GM23248 (cell line): ENCODE data around the gene AMOTL1. TPM values are rescaled to one million over a fixed set of nuclear protein-coding genes. Genes with fewer than 3 reads are reported as not detected.
A peak's percentile ranks its signal among the peaks of the same experiment; 100 is the strongest.

ENCODE experiments used
- DNase-seq: peaks from one replicate; pipeline ENCODE4 v3.0.0-alpha.2; 2015
- H2AFZ ChIP-seq: fragments of 200-600 bp; sonication (generic); 2 replicates; pipeline ENCODE4 v1.6.1; 2016; ENCODE audit warnings: antibody characterized with exemption
- H3F3A ChIP-seq: fragments of 200-600 bp; sonication (generic); 2 replicates; pipeline ENCODE4 v1.6.1; 2016; ENCODE audit warnings: mild to moderate bottlenecking, antibody characterized with exemption, mixed run types; ENCODE audit not compliant: insufficient read depth
- H3K27ac ChIP-seq: fragments of 200-600 bp; sonication (generic); 2 replicates; pipeline ENCODE4 v1.5.1; 2016; ENCODE audit warnings: mild to moderate bottlenecking
- H3K27me3 ChIP-seq: fragments of 200-600 bp; sonication (generic); replicated peaks from 2 replicates; pipeline ENCODE4 v1.6.1; 2016; ENCODE audit warnings: mild to moderate bottlenecking; ENCODE audit not compliant: insufficient read depth
- H3K36me3 ChIP-seq: fragments of 200-600 bp; sonication (generic); 2 replicates; pipeline ENCODE4 v1.6.1; 2016; ENCODE audit warnings: low read depth, mild to moderate bottlenecking
- H3K4me1 ChIP-seq: fragments of 200-600 bp; sonication (generic); 2 replicates; pipeline ENCODE4 v1.6.1; 2016; ENCODE audit warnings: mild to moderate bottlenecking; ENCODE audit not compliant: insufficient read depth
- H3K4me2 ChIP-seq: fragments of 200-600 bp; sonication (generic); one replicate; pipeline ENCODE4 v1.6.1; 2016; ENCODE audit warnings: mild to moderate bottlenecking; ENCODE audit not compliant: unreplicated experiment
- H3K4me3 ChIP-seq: fragments of 200-600 bp; sonication (generic); 2 replicates; pipeline ENCODE4 v1.5.1; 2016; ENCODE audit warnings: mild to moderate bottlenecking
- H3K79me2 ChIP-seq: fragments of 200-600 bp; sonication (generic); 2 replicates; pipeline ENCODE4 v1.6.1; 2016; ENCODE audit warnings: mild to moderate bottlenecking; ENCODE audit not compliant: insufficient read depth
- H3K9ac ChIP-seq: fragments of 200-600 bp; sonication (generic); 2 replicates; pipeline ENCODE4 v1.6.1; 2016; ENCODE audit warnings: mild to moderate bottlenecking
- H3K9me2 ChIP-seq: fragments of 200-600 bp; sonication (generic); 2 replicates; pipeline ENCODE4 v1.6.1; 2016; ENCODE audit warnings: mixed run types, mild to moderate bottlenecking, moderate library complexity; ENCODE audit not compliant: insufficient read depth
- H3K9me3 ChIP-seq: fragments of 200-600 bp; sonication (generic); one replicate; pipeline ENCODE4 v1.6.1; 2017; ENCODE audit warnings: low read depth
- H4K20me1 ChIP-seq: fragments of 200-600 bp; sonication (generic); 2 replicates; pipeline ENCODE4 v1.6.0; 2016; ENCODE audit not compliant: insufficient read depth
- EZH2 ChIP-seq: fragments of 200-600 bp; sonication (generic); IDR thresholded peaks from 2 replicates; pipeline ENCODE4 v1.6.1; 2018; ENCODE audit warnings: antibody characterized with exemption, mild to moderate bottlenecking; ENCODE audit not compliant: insufficient read depth, poor library complexity, severe bottlenecking
- EZH2phosphoT487 ChIP-seq: fragments of 200-600 bp; sonication (generic); IDR thresholded peaks from 2 replicates; pipeline ENCODE4 v1.6.1; 2018; ENCODE audit warnings: antibody characterized with exemption, moderate library complexity, mild to moderate bottlenecking, low read depth; ENCODE audit not compliant: insufficient read depth
- WGBS, 2 experiments: methylation state at CpG; one replicate each; pipeline ENCODE4 v1.1.6; 2015 to 2017; ENCODE audit warnings: low lambda C conversion rate in 2 of 2, low coverage in 1 of 2; ENCODE audit errors: missing lambda C conversion rate in 2 of 2; 5-methylcytosine and 5-hydroxymethylcytosine counted together
- in situ Hi-C: fragments of 300-500 bp; cut with MboI; formaldehyde crosslinking; loops from 2 replicates; pipeline ENCODE4 v1.15.0; 2020
- polyA plus RNA-seq: library from polyadenylated mRNA; unstranded; fragments of >200 nt; fragmentation: Nextera tagmentation; extraction: Ambion mirVana; gene quantifications from 2 replicates; pipeline ENCODE4 v1.2.1, GENCODE V29; 2016
- total RNA-seq: library from RNA; depleted of rRNA; stranded (reverse); fragments of >200 nt; shearing (Covaris generic); gene quantifications from 2 replicates; pipeline ENCODE4 v1.2.3, GENCODE V29; 2014; rRNA removed

The AMOTL1 gene
- total and polyA plus RNA-seq, 2 experiments from 2014 or later: 22.3 to 50.8 TPM

GRCh38 chr11:94925422-94926270 is 157.5 kb downstream of the AMOTL1 start:
- Histone ChIP-seq H3F3A (peaks cover 40% of the 10 kb centered on the region), H3K79me2 (no peaks in the 10 kb centered on the region), H3K36me3 (no peaks in the 10 kb centered on the region), H3K9me2 (no peaks in the 10 kb centered on the region), H3K27me3 (no peaks in the 10 kb centered on the region), H4K20me1 (no peaks in the 10 kb centered on the region), H3K4me2 (no peak overlapping the region), H3K9ac (peak overlapping the region; percentile 66; the same call in 1 of the 2 replicates), H2AFZ (no peak overlapping the region), H3K4me1 (peaks cover 34% of the 10 kb centered on the region), H3K4me3 (no peak overlapping the region), H3K27ac (peak overlapping the region; percentile 88), H3K9me3 (no peaks in the 10 kb centered on the region)
- WGBS, 2 experiments: 69% methylated on average over 7 of the region's 7 CpGs
- DNase-seq: peak; percentile 18
- TF ChIP-seq EZH2phosphoT487 (no peak), EZH2 (no peak)
- in situ Hi-C loops: no loop called here

- H4K20me1 ChIP-seq: no peaks in the 10 kb centered on the region
- H3K36me3 ChIP-seq: no peaks in the 10 kb centered on the region
- DNase-seq: peak; percentile 51
- peak overlapping the region; percentile 88 for H3K27ac ChIP-seq
- H3K27me3 ChIP-seq: no peaks in the 10 kb centered on the region
- H3K9me2 ChIP-seq: no peaks in the 10 kb centered on the region
- no peaks in the 10 kb centered on the region for H3K9me3 ChIP-seq
- peak overlapping the region; percentile 66 for H3K9ac ChIP-seq
- no peak overlapping the region for H2AFZ ChIP-seq
- peaks cover 40% of the 10 kb centered on the region for H3F3A ChIP-seq
- no peak overlapping the region for H3K4me3 ChIP-seq
- in situ Hi-C loops: no loop called here
- peak overlapping the region; percentile 54 for H3K4me2 ChIP-seq
- H3K79me2 ChIP-seq: no peaks in the 10 kb centered on the region
- peaks cover 34% of the 10 kb centered on the region for H3K4me1 ChIP-seq
- TF ChIP-seq EZH2phosphoT487 (no peak), EZH2 (no peak)
Observed at GRCh38 chr11:94926271-94926625, 158.1 kb downstream of the AMOTL1 start.

Other genes with a start within 250 kb of the AMOTL1 start
- 4.2 and 7.9 TPM in 2 replicates for gene FUT4, start 224.4 kb upstream of the AMOTL1 start, total RNA-seq
- 2.0 and 2.3 TPM in 2 replicates for gene FUT4, start 224.4 kb upstream of the AMOTL1 start, polyA plus RNA-seq
- 1.2 and 2.8 TPM in 2 replicates for gene PIWIL4, start 201.0 kb upstream of the AMOTL1 start, total RNA-seq
- gene PIWIL4, start 201.0 kb upstream of the AMOTL1 start, polyA plus RNA-seq: 1.1 and 1.4 TPM in 2 replicates
- gene CWC15, start 205.2 kb downstream of the AMOTL1 start, total RNA-seq: 26.7 and 30.4 TPM in 2 replicates
- gene CWC15, start 205.2 kb downstream of the AMOTL1 start, polyA plus RNA-seq: 70.3 and 76.6 TPM in 2 replicates
- gene KDM4D, start 205.4 kb downstream of the AMOTL1 start, total RNA-seq: 0.43 and 1.4 TPM in 2 replicates
- gene KDM4D, start 205.4 kb downstream of the AMOTL1 start, polyA plus RNA-seq: 0.45 and 0.71 TPM in 2 replicates